ENCODE results near the gene ACTL8.

Gene ACTL8

GRCh38 chr1:17755120-17755519 is at the start of gene ACTL8:
Gene ACTL8, plus strand, starts transcription at chr1:17755333. Its CDS starts 67,676 bp downstream, at chr1:17823009.
- no peak for DNase-seq (ENCODE audit: low spot score)

GRCh38 chr1:17706445-17706844 is 48.7 kb upstream of the ACTL8 start:
- DNase-seq (ENCODE audit: low spot score): no peak

GRCh38 chr1:17709981-17710380 is 45.2 kb upstream of the ACTL8 start:
- no peak for DNase-seq (ENCODE audit: low spot score)

GRCh38 chr1:17710889-17711576 is 44.1 kb upstream of the ACTL8 start:
- no peak for DNase-seq (ENCODE audit: low spot score)

- DNase-seq (ENCODE audit: low spot score): no peak
These were observed 43.6 kb upstream of the ACTL8 start for GRCh38 chr1:17711577-17711910.

- DNase-seq (ENCODE audit: low spot score): no peak
These were observed 43.2 kb upstream of the ACTL8 start for GRCh38 chr1:17711941-17712340.

- DNase-seq (ENCODE audit: low spot score): no peak
These were observed 41.1 kb upstream of the ACTL8 start for GRCh38 chr1:17713993-17714392.

- DNase-seq (ENCODE audit: low spot score): no peak
These were observed 37.3 kb upstream of the ACTL8 start for GRCh38 chr1:17717594-17718535.

- DNase-seq (ENCODE audit: low spot score): no peak
These were observed 35.3 kb upstream of the ACTL8 start for GRCh38 chr1:17719874-17720273.

GRCh38 chr1:17721444-17721843 is 33.7 kb upstream of the ACTL8 start:
- no peak for DNase-seq (ENCODE audit: low spot score)

- DNase-seq (ENCODE audit: low spot score): no peak
These were observed 31.4 kb upstream of the ACTL8 start for GRCh38 chr1:17723684-17724083.

GRCh38 chr1:17724150-17724549 is 31.0 kb upstream of the ACTL8 start:
- no peak for DNase-seq (ENCODE audit: low spot score)

- no peak for DNase-seq (ENCODE audit: low spot score)
These were observed 29.9 kb upstream of the ACTL8 start for GRCh38 chr1:17725084-17725719.

GRCh38 chr1:17725811-17726582 is 29.1 kb upstream of the ACTL8 start:
- DNase-seq (ENCODE audit: low spot score): no peak

- DNase-seq (ENCODE audit: low spot score): no peak
These were observed 26.9 kb upstream of the ACTL8 start for GRCh38 chr1:17728123-17728712.

GRCh38 chr1:17729248-17729647 is 25.9 kb upstream of the ACTL8 start:
- no peak for DNase-seq (ENCODE audit: low spot score)

- DNase-seq (ENCODE audit: low spot score): no peak
These were observed 25.2 kb upstream of the ACTL8 start for GRCh38 chr1:17729909-17730308.

GRCh38 chr1:17731460-17731859 is 23.7 kb upstream of the ACTL8 start:
- DNase-seq (ENCODE audit: low spot score): no peak

- no peak for DNase-seq (ENCODE audit: low spot score)
These were observed 22.7 kb upstream of the ACTL8 start for GRCh38 chr1:17732475-17732874.

GRCh38 chr1:17733661-17734060 is 21.5 kb upstream of the ACTL8 start:
- no peak for DNase-seq (ENCODE audit: low spot score)

GRCh38 chr1:17734609-17735008 is 20.5 kb upstream of the ACTL8 start:
- no peak for DNase-seq (ENCODE audit: low spot score)

GRCh38 chr1:17735348-17735747 is 19.8 kb upstream of the ACTL8 start:
- no peak for DNase-seq (ENCODE audit: low spot score)
